ENCODE results near the gene ROS1.

ROS1 gene

GRCh38 chr6:117304446-117304845 is 121.3 kb downstream of the ROS1 start:
- TF ChIP-seq POLR2A (IDR thresholded peaks at IDR 0.05; ENCODE audit: low read depth, low read length) (no peak), POLR2AphosphoS5 (IDR thresholded peaks at IDR 0.05; ENCODE audit: low read depth, low read length) (no peak), TAF1 (IDR thresholded peaks at IDR 0.05; ENCODE audit: borderline replicate concordance, low read depth, low read length) (no peak)
- FAIRE-seq = no peak

GRCh38 chr6:117303323-117303722 is 122.4 kb downstream of the ROS1 start:
- FAIRE-seq = no peak
- TF ChIP-seq TAF1 (IDR thresholded peaks at IDR 0.05; ENCODE audit: borderline replicate concordance, low read depth, low read length) (no peak), POLR2A (IDR thresholded peaks at IDR 0.05; ENCODE audit: low read depth, low read length) (no peak), POLR2AphosphoS5 (IDR thresholded peaks at IDR 0.05; ENCODE audit: low read depth, low read length) (no peak)
- no peak for DNase-seq (ENCODE audit: insufficient read length)

More at GRCh38 chr6:117304446-117304845, 121.3 kb downstream of the ROS1 start:
- DNase-seq (ENCODE audit: insufficient read length) = no peak

- no peak for DNase-seq (ENCODE audit: insufficient read length)
- TF ChIP-seq POLR2A (IDR thresholded peaks at IDR 0.05; ENCODE audit: low read depth, low read length) (no peak), TAF1 (IDR thresholded peaks at IDR 0.05; ENCODE audit: borderline replicate concordance, low read depth, low read length) (no peak), POLR2AphosphoS5 (IDR thresholded peaks at IDR 0.05; ENCODE audit: low read depth, low read length) (no peak)
- no peak for FAIRE-seq
Observed at GRCh38 chr6:117298941-117299340, 126.8 kb downstream of the ROS1 start.

- TF ChIP-seq TAF1 (IDR thresholded peaks at IDR 0.05; ENCODE audit: borderline replicate concordance, low read depth, low read length) = no peak
- TF ChIP-seq POLR2AphosphoS5 (IDR thresholded peaks at IDR 0.05; ENCODE audit: low read depth, low read length) = no peak
- TF ChIP-seq POLR2A (IDR thresholded peaks at IDR 0.05; ENCODE audit: low read depth, low read length) = no peak
- FAIRE-seq = no peak
- DNase-seq (ENCODE audit: insufficient read length) = no peak
Observed at GRCh38 chr6:117290173-117290846, 135.4 kb downstream of the ROS1 start.

GRCh38 chr6:117288083-117288715 is 137.5 kb downstream of the ROS1 start:
- DNase-seq (ENCODE audit: insufficient read length) = no peak
- no peak for TF ChIP-seq POLR2A (IDR thresholded peaks at IDR 0.05; ENCODE audit: low read depth, low read length)
- TF ChIP-seq TAF1 (IDR thresholded peaks at IDR 0.05; ENCODE audit: borderline replicate concordance, low read depth, low read length) = no peak
- TF ChIP-seq POLR2AphosphoS5 (IDR thresholded peaks at IDR 0.05; ENCODE audit: low read depth, low read length) = no peak
- no peak for FAIRE-seq

- TF ChIP-seq TAF1 (IDR thresholded peaks at IDR 0.05; ENCODE audit: borderline replicate concordance, low read depth, low read length) = no peak
- no peak for TF ChIP-seq POLR2A (IDR thresholded peaks at IDR 0.05; ENCODE audit: low read depth, low read length)
- no peak for TF ChIP-seq POLR2AphosphoS5 (IDR thresholded peaks at IDR 0.05; ENCODE audit: low read depth, low read length)
- DNase-seq (ENCODE audit: insufficient read length) (no peak), FAIRE-seq (no peak)
Observed at GRCh38 chr6:117280922-117281321, 144.8 kb downstream of the ROS1 start.

GRCh38 chr6:117276778-117277316 is 148.9 kb downstream of the ROS1 start:
- no peak for FAIRE-seq

GRCh38 chr6:117275711-117276110 is 150.0 kb downstream of the ROS1 start:
- no peak for FAIRE-seq
- no peak for DNase-seq (ENCODE audit: insufficient read length)
- TF ChIP-seq TAF1 (IDR thresholded peaks at IDR 0.05; ENCODE audit: borderline replicate concordance, low read depth, low read length) = no peak
- TF ChIP-seq POLR2A (IDR thresholded peaks at IDR 0.05; ENCODE audit: low read depth, low read length) = no peak
- TF ChIP-seq POLR2AphosphoS5 (IDR thresholded peaks at IDR 0.05; ENCODE audit: low read depth, low read length) = no peak

More at GRCh38 chr6:117276778-117277316, 148.9 kb downstream of the ROS1 start:
- no peak for DNase-seq (ENCODE audit: insufficient read length)
- TF ChIP-seq POLR2A (IDR thresholded peaks at IDR 0.05; ENCODE audit: low read depth, low read length) (no peak), TAF1 (IDR thresholded peaks at IDR 0.05; ENCODE audit: borderline replicate concordance, low read depth, low read length) (no peak)

- FAIRE-seq = no peak
- no peak for DNase-seq (ENCODE audit: insufficient read length)
- TF ChIP-seq TAF1 (IDR thresholded peaks at IDR 0.05; ENCODE audit: borderline replicate concordance, low read depth, low read length) (no peak), POLR2AphosphoS5 (IDR thresholded peaks at IDR 0.05; ENCODE audit: low read depth, low read length) (no peak), POLR2A (IDR thresholded peaks at IDR 0.05; ENCODE audit: low read depth, low read length) (no peak)
Observed at GRCh38 chr6:117275205-117275604, 150.5 kb downstream of the ROS1 start.

GRCh38 chr6:117272891-117273290 is 152.9 kb downstream of the ROS1 start:
- DNase-seq (ENCODE audit: insufficient read length) (no peak), FAIRE-seq (no peak)
- TF ChIP-seq POLR2A (IDR thresholded peaks at IDR 0.05; ENCODE audit: low read depth, low read length) = no peak
- no peak for TF ChIP-seq TAF1 (IDR thresholded peaks at IDR 0.05; ENCODE audit: borderline replicate concordance, low read depth, low read length)
- no peak for TF ChIP-seq POLR2AphosphoS5 (IDR thresholded peaks at IDR 0.05; ENCODE audit: low read depth, low read length)

GRCh38 chr6:117272032-117272866 is 153.5 kb downstream of the ROS1 start:
- no peak for DNase-seq (ENCODE audit: insufficient read length)
- FAIRE-seq = no peak
- TF ChIP-seq TAF1 (IDR thresholded peaks at IDR 0.05; ENCODE audit: borderline replicate concordance, low read depth, low read length) (no peak), POLR2AphosphoS5 (IDR thresholded peaks at IDR 0.05; ENCODE audit: low read depth, low read length) (no peak), POLR2A (IDR thresholded peaks at IDR 0.05; ENCODE audit: low read depth, low read length) (no peak)

Measured in GM12892 (cell line).